ENCODE measurements around the gene TEX47.

DNA sequence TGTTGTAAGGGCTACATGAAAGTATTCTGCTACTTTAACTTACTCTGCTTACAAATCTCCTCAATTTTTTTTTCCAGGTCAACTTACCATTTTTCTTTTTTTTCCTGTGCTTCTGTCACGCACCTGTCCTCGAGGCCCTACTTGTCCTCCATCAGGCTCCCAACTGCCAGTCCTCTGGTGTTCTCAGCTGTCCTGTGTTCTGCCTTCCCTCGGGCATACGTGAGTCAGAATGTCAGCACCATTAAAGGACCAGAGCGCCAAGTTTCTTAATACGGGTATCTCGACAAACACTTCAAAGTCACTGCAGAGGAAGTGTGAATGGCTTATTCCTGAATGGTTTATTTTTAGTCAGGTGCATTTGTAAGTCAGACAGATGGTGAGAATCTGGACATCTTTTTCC, at the start of gene TEX47:
- TF ChIP-seq, protein P1, sequence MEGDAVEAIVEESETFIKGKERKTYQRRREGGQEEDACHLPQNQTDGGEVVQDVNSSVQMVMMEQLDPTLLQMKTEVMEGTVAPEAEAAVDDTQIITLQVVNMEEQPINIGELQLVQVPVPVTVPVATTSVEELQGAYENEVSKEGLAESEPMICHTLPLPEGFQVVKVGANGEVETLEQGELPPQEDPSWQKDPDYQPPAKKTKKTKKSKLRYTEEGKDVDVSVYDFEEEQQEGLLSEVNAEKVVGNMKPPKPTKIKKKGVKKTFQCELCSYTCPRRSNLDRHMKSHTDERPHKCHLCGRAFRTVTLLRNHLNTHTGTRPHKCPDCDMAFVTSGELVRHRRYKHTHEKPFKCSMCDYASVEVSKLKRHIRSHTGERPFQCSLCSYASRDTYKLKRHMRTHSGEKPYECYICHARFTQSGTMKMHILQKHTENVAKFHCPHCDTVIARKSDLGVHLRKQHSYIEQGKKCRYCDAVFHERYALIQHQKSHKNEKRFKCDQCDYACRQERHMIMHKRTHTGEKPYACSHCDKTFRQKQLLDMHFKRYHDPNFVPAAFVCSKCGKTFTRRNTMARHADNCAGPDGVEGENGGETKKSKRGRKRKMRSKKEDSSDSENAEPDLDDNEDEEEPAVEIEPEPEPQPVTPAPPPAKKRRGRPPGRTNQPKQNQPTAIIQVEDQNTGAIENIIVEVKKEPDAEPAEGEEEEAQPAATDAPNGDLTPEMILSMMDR (IDR thresholded peaks at IDR 0.05 in 8 of 11, conservative IDR thresholded peaks at IDR 0.05 in 3 of 11): no peak
- no peak for TF ChIP-seq POLR2A (IDR thresholded peaks at IDR 0.05)

Data from spleen (tissue), 7 donors.